ENCODE measurements around the gene IL17REL.
A peak's percentile ranks its signal among the peaks of the same experiment; 100 is the strongest.

Gene IL17REL

GRCh38 chr22:49956418-49956770 is 56.2 kb downstream of the IL17REL start:
- no peak for DNase-seq (ENCODE audit: low spot score)

DNA sequence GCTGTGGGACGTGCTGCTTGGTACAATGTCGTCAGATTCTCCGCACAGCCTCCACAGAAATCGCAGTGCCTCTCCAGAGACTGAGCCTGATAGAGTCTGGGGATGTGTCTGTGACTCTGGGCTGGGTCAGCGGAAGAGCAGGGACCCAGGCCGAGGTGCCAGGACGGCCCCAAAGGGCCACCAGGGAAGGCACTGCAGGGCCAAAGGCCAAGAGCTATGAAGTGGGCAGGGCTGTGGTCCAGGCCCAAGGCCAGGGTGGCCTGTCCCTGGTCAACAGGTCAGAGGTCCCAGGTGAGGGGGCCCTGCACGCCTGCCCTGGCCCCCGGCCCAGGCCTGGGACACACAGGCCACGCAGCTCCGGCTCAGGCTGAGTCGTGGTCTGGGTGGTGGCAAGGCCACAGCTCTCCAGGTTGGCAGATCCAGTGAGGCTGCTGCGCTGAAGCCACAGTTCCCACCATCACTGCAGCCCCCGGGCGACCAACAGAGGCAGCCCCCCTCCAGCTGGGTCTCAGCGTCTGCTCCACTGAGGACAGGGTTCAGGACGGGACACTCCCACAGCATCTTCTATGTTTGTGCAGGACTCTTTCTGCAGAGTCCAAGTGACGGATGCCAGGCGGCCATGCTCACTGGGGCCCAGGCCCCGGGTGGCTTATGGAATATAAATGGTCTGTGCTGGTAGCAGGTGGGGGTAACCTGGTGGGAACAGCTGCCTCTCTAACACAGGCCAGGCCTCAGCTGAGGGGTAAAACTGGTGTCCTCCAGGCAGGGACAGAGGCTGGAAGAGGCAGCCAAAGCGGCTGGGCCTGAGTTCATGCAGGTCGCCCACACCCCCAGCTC is 56.8 kb downstream of the IL17REL start:
- no peak for DNase-seq (ENCODE audit: low spot score)

DNA sequence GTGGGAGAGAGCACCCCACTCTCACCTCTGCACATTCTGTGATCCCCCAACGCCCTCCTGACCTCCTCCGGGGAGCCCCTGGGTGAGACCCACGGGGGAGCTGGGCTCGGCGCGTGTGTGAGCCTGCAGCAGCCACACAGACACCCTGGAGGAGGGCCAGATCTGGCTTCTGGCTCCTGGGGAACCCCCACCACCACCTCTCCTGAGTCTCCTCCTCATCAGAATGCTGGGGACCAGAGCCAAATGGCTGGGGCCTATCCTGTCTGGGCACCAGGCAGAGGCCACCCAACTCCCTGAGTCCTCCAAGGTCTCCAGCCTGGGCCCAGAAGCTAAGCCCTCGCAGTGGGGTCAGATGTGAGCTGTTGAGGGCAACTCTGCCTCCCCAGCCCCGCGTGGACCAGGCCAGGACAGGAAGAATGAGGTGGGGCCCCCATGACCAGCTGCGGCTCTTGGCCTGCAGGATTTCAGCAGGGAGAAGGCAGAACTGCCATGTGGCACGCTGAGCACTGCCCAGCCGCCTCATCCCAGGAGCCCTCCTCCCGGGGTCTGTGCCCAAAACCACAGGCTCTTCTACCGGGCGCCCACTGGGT is 57.5 kb downstream of the IL17REL start:
- DNase-seq (ENCODE audit: low spot score), result no peak

DNA sequence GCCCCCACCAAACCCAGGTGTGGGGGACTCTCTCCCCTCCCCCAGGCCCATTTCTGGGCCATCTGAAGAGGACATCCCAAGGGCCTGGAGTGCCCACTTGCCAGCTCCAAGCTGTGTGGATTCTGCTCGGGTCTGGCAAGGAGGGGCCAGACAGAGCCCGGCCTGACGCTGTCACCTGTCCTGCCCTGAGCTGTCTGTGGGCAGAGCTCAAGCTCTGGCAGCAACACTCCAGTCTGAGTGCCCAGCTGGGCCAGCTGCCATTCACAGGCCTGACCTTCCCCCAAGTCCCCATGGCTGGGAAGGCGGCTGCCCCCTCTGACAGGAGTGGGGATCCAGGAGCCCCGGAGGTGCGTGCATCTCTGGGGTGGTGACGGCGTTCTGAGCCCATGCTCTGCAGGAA is 58.2 kb downstream of the IL17REL start:
- no peak for DNase-seq (ENCODE audit: low spot score)

- DNase-seq (ENCODE audit: low spot score), result no peak
Measured at GRCh38 chr22:49953680-49954344, 58.8 kb downstream of the IL17REL start.

- no peak for DNase-seq (ENCODE audit: low spot score)
Measured at GRCh38 chr22:49953027-49953679, 59.4 kb downstream of the IL17REL start.

DNA sequence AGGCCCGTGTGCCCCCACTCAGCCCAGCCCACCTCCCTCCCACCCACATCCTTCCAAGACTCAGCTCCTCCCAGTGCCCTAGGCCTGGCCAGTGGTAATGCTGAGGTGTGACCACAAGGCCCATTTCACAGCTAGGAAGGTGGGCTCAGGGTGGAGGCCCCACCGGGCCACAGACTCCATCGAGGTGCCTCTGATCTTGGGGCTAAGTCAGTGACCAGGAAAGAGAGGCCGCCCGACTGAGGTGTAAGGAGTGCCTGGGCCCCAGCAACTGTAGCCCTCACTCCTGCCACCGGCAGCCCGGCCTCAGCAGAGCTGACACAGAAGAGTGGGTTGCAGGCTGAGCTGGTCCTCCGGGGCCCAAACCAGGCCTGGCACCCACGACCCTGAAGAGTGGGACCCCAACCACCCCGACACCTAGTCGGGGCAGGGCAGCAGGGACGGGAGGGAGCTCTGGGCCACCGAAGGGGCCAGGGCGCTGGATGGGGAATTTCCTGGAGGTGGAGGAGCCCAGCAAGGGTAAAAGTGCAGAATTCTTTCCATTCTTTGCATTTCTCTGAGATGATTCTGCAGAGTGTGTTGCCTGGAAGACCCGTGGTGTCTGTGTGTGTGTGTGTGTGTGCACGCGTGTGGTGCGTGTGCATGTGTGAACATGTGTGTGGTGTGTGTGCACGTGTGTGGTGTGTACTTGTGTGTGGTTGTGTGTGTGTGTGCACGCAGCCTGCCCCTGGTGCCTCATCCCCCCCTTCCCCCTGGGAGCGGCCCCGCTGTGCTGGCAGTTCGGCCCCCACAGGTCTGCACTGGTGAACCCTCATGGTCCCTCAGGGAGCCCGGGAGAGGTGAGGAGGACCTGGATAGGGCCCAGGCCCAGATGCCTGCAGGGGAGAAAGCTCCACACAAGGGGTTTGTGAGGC is 60.3 kb downstream of the IL17REL start:
- no peak for DNase-seq (ENCODE audit: low spot score)

DNA sequence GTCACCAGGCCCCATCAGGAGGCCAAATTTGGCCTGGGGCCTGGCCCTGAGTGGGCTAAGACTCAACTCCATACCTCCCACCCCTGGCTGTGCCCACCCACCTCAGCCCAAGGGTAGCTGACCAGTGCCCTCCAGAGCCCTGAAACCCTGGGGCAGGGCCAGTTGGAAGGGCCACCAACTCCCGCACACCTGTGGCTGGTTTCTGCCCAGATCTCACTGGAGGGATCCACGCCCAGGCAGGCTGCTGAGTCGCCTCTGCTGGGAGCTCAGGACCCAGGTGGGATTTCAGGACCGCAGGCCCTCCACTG is 60.9 kb downstream of the IL17REL start:
- no peak for DNase-seq (ENCODE audit: low spot score)

GRCh38 chr22:49951000-49951677 is 61.4 kb downstream of the IL17REL start:
- DNase-seq (ENCODE audit: low spot score), result no peak

DNA sequence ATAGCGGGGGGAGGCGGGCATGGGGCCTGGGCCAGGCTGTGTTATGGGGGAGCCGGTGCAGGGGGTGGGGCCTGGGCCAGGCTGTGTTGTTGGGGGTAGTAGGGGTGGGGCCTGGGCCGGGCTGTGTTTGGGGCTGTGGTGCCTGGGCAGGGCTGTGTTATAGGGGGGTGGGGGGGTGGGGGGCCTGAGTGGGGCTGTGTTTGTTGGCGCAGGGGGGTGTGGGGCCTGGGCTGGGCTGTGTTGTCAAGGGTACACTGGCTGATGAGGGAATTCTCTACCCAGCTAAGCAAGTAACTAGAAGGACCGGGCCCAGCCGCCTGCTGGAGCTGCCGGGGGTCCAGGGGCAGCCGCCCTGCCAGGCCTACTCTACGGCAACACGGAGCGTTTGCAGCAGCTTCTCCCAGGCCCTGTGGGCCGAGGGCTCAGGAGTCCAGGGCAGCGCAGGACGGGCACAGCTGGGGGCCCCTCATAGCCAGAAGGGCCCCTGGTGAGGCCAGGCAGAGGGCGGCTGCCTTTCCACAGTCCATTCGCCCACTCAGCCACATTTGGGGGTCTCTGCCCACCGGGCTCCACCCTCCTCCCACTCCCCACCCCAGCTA is 62.1 kb downstream of the IL17REL start:
- DNase-seq (ENCODE audit: low spot score), result no peak

DNA sequence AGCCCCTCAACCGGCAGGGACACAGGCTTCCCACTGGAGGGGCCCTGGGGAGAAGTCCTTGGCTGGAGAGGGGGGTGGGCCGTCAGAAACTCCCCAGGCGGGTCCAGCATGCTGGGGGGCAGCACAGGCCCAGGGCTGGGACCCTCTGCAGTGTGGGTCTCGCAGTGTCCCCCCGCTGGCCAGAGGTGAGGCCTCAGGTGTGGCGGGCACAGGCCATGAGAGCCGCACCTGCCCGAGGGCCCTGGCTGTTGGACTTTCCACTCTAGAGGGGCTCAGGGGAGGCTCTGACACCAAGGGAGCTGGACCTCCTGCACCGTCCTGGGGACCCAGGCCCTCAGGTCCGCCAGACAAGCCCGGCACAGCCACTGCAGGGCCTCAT is 62.7 kb downstream of the IL17REL start:
- no peak for DNase-seq (ENCODE audit: low spot score)

GRCh38 chr22:49948958-49949913 is 63.3 kb downstream of the IL17REL start:
- no peak for DNase-seq (ENCODE audit: low spot score)

GRCh38 chr22:49948116-49948957 is 64.2 kb downstream of the IL17REL start:
- DNase-seq (ENCODE audit: low spot score), result no peak

- no peak for DNase-seq (ENCODE audit: low spot score)
Measured at GRCh38 chr22:49947296-49947622, 65.3 kb downstream of the IL17REL start.

DNA sequence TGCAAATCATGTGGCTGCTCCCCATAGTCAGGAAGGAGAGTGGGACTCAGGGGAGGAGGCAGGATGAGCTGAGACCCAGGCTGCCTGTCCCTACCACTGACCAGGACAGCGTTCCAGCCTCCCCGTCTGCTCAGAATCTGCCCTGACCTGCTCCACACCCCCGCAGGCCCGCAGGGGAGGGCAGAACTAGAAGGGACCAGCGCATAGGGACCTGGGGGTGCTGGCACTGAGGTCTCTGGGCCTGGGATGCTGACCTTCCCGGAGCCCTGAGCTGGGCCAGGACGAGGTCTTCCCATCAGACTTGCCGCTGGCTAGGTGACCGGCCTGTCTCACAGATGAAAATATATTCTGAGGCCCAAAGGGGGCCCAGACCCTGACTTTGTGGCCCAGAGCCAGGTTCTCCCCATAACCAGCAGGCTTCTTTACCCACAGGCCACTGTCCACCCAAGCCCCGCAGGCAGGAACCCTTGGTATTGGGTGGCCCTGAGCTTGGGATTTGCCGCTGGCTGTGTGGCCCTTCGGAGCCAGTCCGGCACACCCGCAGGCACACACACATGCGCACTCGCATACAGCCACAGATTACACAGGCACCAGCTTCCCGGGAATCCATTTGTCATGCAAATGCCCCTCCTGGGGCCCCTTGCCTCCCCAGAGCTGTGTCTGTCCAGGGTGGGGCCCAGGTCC is 65.8 kb downstream of the IL17REL start:
- DNase-seq (ENCODE audit: low spot score), result no peak

DNA sequence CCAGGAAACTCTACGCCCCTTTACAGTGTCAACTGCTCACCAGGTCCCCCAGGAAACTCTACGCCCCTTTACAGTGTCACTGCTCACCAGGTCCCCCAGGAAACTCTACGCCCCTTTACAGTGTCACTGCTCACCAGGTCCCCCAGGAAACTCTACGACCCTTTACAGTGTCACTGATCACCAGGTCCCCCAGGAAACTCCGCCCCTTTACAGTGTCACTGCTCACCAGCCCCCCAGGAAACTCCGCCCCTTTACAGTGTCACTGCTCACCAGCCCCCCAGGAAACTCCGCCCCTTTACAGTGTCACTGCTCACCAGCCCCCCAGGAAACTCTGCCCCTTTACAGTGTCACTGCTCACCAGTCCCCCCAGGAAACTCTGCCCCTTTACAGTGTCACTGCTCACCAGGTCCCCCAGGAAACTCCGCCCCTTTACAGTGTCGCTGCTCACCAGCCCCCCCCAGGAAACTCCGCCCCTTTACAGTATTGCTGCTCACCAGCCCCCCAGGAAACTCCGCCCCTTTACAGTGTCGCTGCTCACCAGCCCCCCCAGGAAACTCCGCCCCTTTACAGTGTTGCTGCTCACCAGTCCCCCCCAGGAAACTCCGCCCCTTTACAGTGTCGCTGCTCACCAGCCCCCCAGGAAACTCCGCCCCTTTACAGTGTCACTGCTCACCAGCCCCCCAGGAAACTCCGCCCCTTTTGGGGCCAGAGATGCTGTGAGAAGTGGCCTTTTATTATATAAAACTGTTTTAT is 67.3 kb downstream of the IL17REL start:
- peak; percentile 77 for DNase-seq (ENCODE audit: low spot score)

All from CD4-positive, alpha-beta T cell treated with Interleukin-6 at 100 ng/mL for 8 hours (primary cell).